HEK293 (cell line): Measurements from ENCODE around the gene RNF227.
A peak's percentile ranks its signal among the peaks of the same experiment; 100 is the strongest.

Experiments used
- CTCF ChIA-PET: fragments of 350-600 bp; formaldehyde crosslinking; extraction: SDS; loops from one replicate; lab custom pipeline; 2021; ENCODE audit warnings: antibody characterized with exemption; lab: Yijun Ruan, JAX
- POLR2A ChIA-PET: fragments of 300-600 bp; formaldehyde crosslinking; extraction: SDS; loops from one replicate; lab custom pipeline; 2020; ENCODE audit warnings: antibody characterized with exemption, inconsistent platforms; lab: Yijun Ruan, JAX
- H3K27ac ChIP-seq: fragments of 200-500 bp; sonication (Bioruptor generic); 2 replicates; pipeline ENCODE4 v1.5.1; 2014; ENCODE audit warnings: low read depth, low read length, control low read depth, inconsistent platforms; ENCODE audit errors: extremely low read depth
- H3K36me3 ChIP-seq, 2 experiments: fragments of 200-500 bp in 1 of 2; sonication (Bioruptor generic) in 1 of 2; 1 replicate in 1 of 2; 2 replicates in 1 of 2; pipeline ENCODE4 v1.5.1; 2014 to 2017; ENCODE audit warnings: inconsistent platforms in 2 of 2, low read length in 2 of 2; ENCODE audit not compliant: control insufficient read depth in 2 of 2, insufficient read depth in 1 of 2
- H3K4me1 ChIP-seq: fragments of 200-500 bp; sonication (Bioruptor generic); 2 replicates; pipeline ENCODE4 v1.5.1; 2014; ENCODE audit warnings: mild to moderate bottlenecking, low read length, inconsistent platforms; ENCODE audit not compliant: control insufficient read depth, insufficient read depth
- H3K4me3 ChIP-seq: 2 replicates; pipeline ENCODE4 v1.5.1; 2011; ENCODE audit warnings: low read depth, mild to moderate bottlenecking, control low read depth, low read length, moderate library complexity
- H3K9me3 ChIP-seq: fragments of 200-500 bp; sonication (Bioruptor generic); 2 replicates; pipeline ENCODE4 v1.5.1; 2014; ENCODE audit warnings: low read depth, low read length, inconsistent platforms; ENCODE audit not compliant: control insufficient read depth, insufficient read depth
- KLF16 ChIP-seq: fragments of 450-650 bp; formaldehyde crosslinking; IDR thresholded peaks from 2 replicates; pipeline ENCODE4 v1.5.1; 2017; ENCODE audit warnings: missing biosample characterization, missing genetic modification characterization
- KLF8 ChIP-seq: fragments of 450-650 bp; formaldehyde crosslinking; IDR thresholded peaks from 2 replicates; pipeline ENCODE4 v1.5.1; 2016; ENCODE audit warnings: missing biosample characterization, missing genetic modification characterization
- MYNN ChIP-seq: fragments of 450-650 bp; formaldehyde crosslinking; IDR thresholded peaks from 2 replicates; pipeline ENCODE4 v1.5.1; 2016; ENCODE audit warnings: missing biosample characterization, missing genetic modification characterization, borderline replicate concordance
- MZF1 ChIP-seq: fragments of 450-650 bp; formaldehyde crosslinking; IDR thresholded peaks from 2 replicates; pipeline ENCODE4 v1.5.1; 2017; ENCODE audit warnings: missing biosample characterization, missing genetic modification characterization, borderline replicate concordance
- RBAK ChIP-seq: fragments of 450-650 bp; formaldehyde crosslinking; IDR thresholded peaks from 2 replicates; pipeline ENCODE4 v1.5.1; 2016; ENCODE audit warnings: missing biosample characterization, missing genetic modification characterization
- YY2 ChIP-seq: fragments of 450-650 bp; formaldehyde crosslinking; IDR thresholded peaks from 2 replicates; pipeline ENCODE4 v1.5.1; 2016; ENCODE audit warnings: missing biosample characterization, missing genetic modification characterization
- ZBTB11 ChIP-seq: fragments of 450-650 bp; formaldehyde crosslinking; conservative IDR thresholded peaks from 2 replicates; pipeline ENCODE4 v1.5.1; 2016; ENCODE audit warnings: low read depth, missing biosample characterization, missing genetic modification characterization
- ZBTB17 ChIP-seq: fragments of 450-650 bp; formaldehyde crosslinking; IDR thresholded peaks from 2 replicates; pipeline ENCODE4 v1.5.1; 2016; ENCODE audit warnings: missing biosample characterization, missing genetic modification characterization
- ZBTB20 ChIP-seq: fragments of 450-650 bp; formaldehyde crosslinking; IDR thresholded peaks from 2 replicates; pipeline ENCODE4 v1.5.1; 2016; ENCODE audit warnings: missing biosample characterization, missing genetic modification characterization
- ZBTB21 ChIP-seq: fragments of 450-650 bp; formaldehyde crosslinking; IDR thresholded peaks from 2 replicates; pipeline ENCODE4 v1.5.1; 2017; ENCODE audit warnings: missing biosample characterization, missing genetic modification characterization
- ZBTB26 ChIP-seq: fragments of 450-650 bp; formaldehyde crosslinking; optimal IDR thresholded peaks from 2 replicates; pipeline ENCODE3; 2016; ENCODE audit warnings: missing biosample characterization, mild to moderate bottlenecking, missing genetic modification characterization
- ZBTB8A ChIP-seq: fragments of 450-650 bp; formaldehyde crosslinking; IDR thresholded peaks from 2 replicates; pipeline ENCODE4 v1.5.1; 2016; ENCODE audit warnings: missing biosample characterization, missing genetic modification characterization
- ZFP37 ChIP-seq: fragments of 450-650 bp; formaldehyde crosslinking; IDR thresholded peaks from 2 replicates; pipeline ENCODE4 v1.5.1; 2016; ENCODE audit warnings: missing biosample characterization, missing genetic modification characterization
- ZIC2 ChIP-seq: fragments of 450-650 bp; formaldehyde crosslinking; IDR thresholded peaks from 2 replicates; pipeline ENCODE4 v1.5.1; 2016; ENCODE audit warnings: missing biosample characterization, missing genetic modification characterization
- ZNF112 ChIP-seq: fragments of 450-650 bp; formaldehyde crosslinking; IDR thresholded peaks from 2 replicates; pipeline ENCODE4 v1.5.0; 2017; ENCODE audit warnings: missing biosample characterization, missing genetic modification characterization
- ZNF133 ChIP-seq: fragments of 450-650 bp; formaldehyde crosslinking; IDR thresholded peaks from 2 replicates; pipeline ENCODE4 v1.5.1; 2016; ENCODE audit warnings: missing biosample characterization, missing genetic modification characterization
- ZNF157 ChIP-seq: fragments of 450-650 bp; formaldehyde crosslinking; IDR thresholded peaks from 2 replicates; pipeline ENCODE4 v1.5.1; 2016; ENCODE audit warnings: missing biosample characterization, missing genetic modification characterization
- ZNF223 ChIP-seq: fragments of 450-650 bp; formaldehyde crosslinking; IDR thresholded peaks from 2 replicates; pipeline ENCODE4 v1.5.1; 2016; ENCODE audit warnings: missing biosample characterization, missing genetic modification characterization
- ZNF280C ChIP-seq: fragments of 450-650 bp; formaldehyde crosslinking; IDR thresholded peaks from 2 replicates; pipeline ENCODE4 v1.5.1; 2016; ENCODE audit warnings: missing biosample characterization, missing genetic modification characterization
- ZNF311 ChIP-seq: fragments of 450-650 bp; formaldehyde crosslinking; IDR thresholded peaks from 2 replicates; pipeline ENCODE4 v1.5.1; 2017; ENCODE audit warnings: missing biosample characterization, missing genetic modification characterization, borderline replicate concordance
- ZNF404 ChIP-seq: fragments of 450-650 bp; formaldehyde crosslinking; IDR thresholded peaks from 2 replicates; pipeline ENCODE4 v1.5.1; 2017; ENCODE audit warnings: missing biosample characterization, missing genetic modification characterization
- ZNF501 ChIP-seq: fragments of 450-650 bp; formaldehyde crosslinking; IDR thresholded peaks from 2 replicates; pipeline ENCODE4 v1.5.1; 2016; ENCODE audit warnings: missing biosample characterization, missing genetic modification characterization
- ZNF521 ChIP-seq: fragments of 450-650 bp; formaldehyde crosslinking; IDR thresholded peaks from 2 replicates; pipeline ENCODE4 v1.5.1; 2017; ENCODE audit warnings: missing biosample characterization, mild to moderate bottlenecking, missing genetic modification characterization
- ZNF560 ChIP-seq: fragments of 450-650 bp; formaldehyde crosslinking; IDR thresholded peaks from 2 replicates; pipeline ENCODE4 v1.5.1; 2017; ENCODE audit warnings: missing biosample characterization, missing genetic modification characterization, borderline replicate concordance
- ZNF623 ChIP-seq: fragments of 450-650 bp; formaldehyde crosslinking; IDR thresholded peaks from 2 replicates; pipeline ENCODE4 v1.5.1; 2016; ENCODE audit warnings: missing biosample characterization, missing genetic modification characterization
- ZNF654 ChIP-seq: fragments of 450-650 bp; formaldehyde crosslinking; IDR thresholded peaks from 2 replicates; pipeline ENCODE4 v1.5.1; 2016; ENCODE audit warnings: low read depth, missing biosample characterization, missing genetic modification characterization
- ZNF658 ChIP-seq: fragments of 450-650 bp; formaldehyde crosslinking; IDR thresholded peaks from 2 replicates; pipeline ENCODE4; 2016; ENCODE audit warnings: missing biosample characterization, missing genetic modification characterization
- ZNF701 ChIP-seq: fragments of 450-650 bp; formaldehyde crosslinking; IDR thresholded peaks from 2 replicates; pipeline ENCODE4 v1.5.1; 2016; ENCODE audit warnings: missing biosample characterization, missing genetic modification characterization
- ZSCAN5A ChIP-seq: fragments of 450-650 bp; formaldehyde crosslinking; IDR thresholded peaks from 2 replicates; pipeline ENCODE4 v1.5.1; 2016; ENCODE audit warnings: missing biosample characterization, missing genetic modification characterization
- ZXDB ChIP-seq: fragments of 450-650 bp; formaldehyde crosslinking; IDR thresholded peaks from 2 replicates; pipeline ENCODE4 v1.5.1; 2016; ENCODE audit warnings: missing biosample characterization, missing genetic modification characterization

RNF227 gene

GRCh38 chr17:7915611-7916384 is at the start of gene RNF227:
Gene RNF227 (minus strand): TSS chr17:7916289. CDS start chr17:7916195, 94 bp downstream.
- CTCF ChIA-PET = interaction anchor here (0.6 to 6.3 kb wide), 14 partner anchors 17 to 275 kb away, joined by 3 to 73 read pairs (median 4); no protein-coding TSS in a partner anchor
- POLR2A ChIA-PET = interaction anchor here (0.5 to 3.8 kb wide), 19 partner anchors 9 to 332 kb away, joined by 3 to 66 read pairs (median 4); partner anchors contain the start of genes CNTROB, KCNAB3, KDM6B and MPDU1
- Histone ChIP-seq H3K9me3 (no peaks in the 10 kb centered on the region), H3K36me3 (peaks cover 2 to 17% of the 10 kb centered on the region in 2 experiments; a peak in 2 of 3 replicates), H3K4me1 (peaks cover 14% of the 10 kb centered on the region), H3K4me3 (peak within 1 kb of the TSS; percentile 58), H3K27ac (peak within 1 kb of the TSS; percentile 90)
- TF ChIP-seq ZFP37 (tag by site-specific recombination) = 0 out of 2 replicates have a peak, but pooled peaks have one; percentile 64
- TF ChIP-seq ZSCAN5A (tag by site-specific recombination) = peak; percentile 7; the same call in 1 of the 2 replicates
- TF ChIP-seq MZF1 = peak; percentile 59; the same call in 1 of the 2 replicates
- TF ChIP-seq ZNF280C (tag by site-specific recombination) = no peak
- TF ChIP-seq ZNF223 (tag by site-specific recombination) = no peak
- no peak for TF ChIP-seq ZNF311 (tag by site-specific recombination)
- TF ChIP-seq ZIC2 (tag by site-specific recombination) = peak; percentile 53
- peak; percentile 65; the same call in 1 of the 2 replicates for TF ChIP-seq KLF16
- TF ChIP-seq ZNF623 = peak; percentile 74
- TF ChIP-seq MYNN (tag by site-specific recombination) = peak; percentile 70; the same call in 1 of the 2 replicates
- TF ChIP-seq ZBTB8A (tag by site-specific recombination) = peak; percentile 24; the same call in 1 of the 2 replicates
- TF ChIP-seq ZNF521 (tag by site-specific recombination) = no peak
- no peak for TF ChIP-seq ZNF658 (tag by site-specific recombination)
- peak; percentile 11; the same call in 1 of the 2 replicates for TF ChIP-seq KLF8
- TF ChIP-seq ZNF501 (tag by site-specific recombination) = peak; percentile 63; the same call in 1 of the 2 replicates
- no peak for TF ChIP-seq ZBTB21
- TF ChIP-seq ZBTB26 (tag by site-specific recombination) = peak; percentile 96
- TF ChIP-seq ZNF112 = no peak
- no peak for TF ChIP-seq ZNF133 (tag by site-specific recombination)
- no peak for TF ChIP-seq ZNF701
- no peak for TF ChIP-seq ZNF654 (tag by site-specific recombination)
- TF ChIP-seq ZXDB (tag by site-specific recombination) = peak; percentile 98
- no peak for TF ChIP-seq ZNF404 (tag by site-specific recombination)
- TF ChIP-seq ZNF560 (tag by site-specific recombination) = no peak
- TF ChIP-seq ZNF157 (tag by site-specific recombination) = no peak
- TF ChIP-seq YY2 = no peak
- TF ChIP-seq ZBTB11 = 0 out of 2 replicates have a peak, but pooled peaks have one; percentile 13
- no peak for TF ChIP-seq RBAK (tag by site-specific recombination)
- TF ChIP-seq ZBTB17 (tag by site-specific recombination) = peak; percentile 100
- no peak; the same call in 1 of the 2 replicates for TF ChIP-seq ZBTB20 (tag by site-specific recombination)
